Measurements from ENCODE around the gene PCBP1. TPM values are rescaled to one million over a fixed set of nuclear protein-coding genes. Genes with fewer than 3 reads are reported as not detected.
"Not testable (repeated sequence)": the region's sequence is repeated elsewhere in the genome, so short reads cannot be mapped to it uniquely, and the experiment has no call there.

Gene PCBP1
- total RNA-seq, 2 experiments from 2014 or later: 527 to 544 TPM

DNA sequence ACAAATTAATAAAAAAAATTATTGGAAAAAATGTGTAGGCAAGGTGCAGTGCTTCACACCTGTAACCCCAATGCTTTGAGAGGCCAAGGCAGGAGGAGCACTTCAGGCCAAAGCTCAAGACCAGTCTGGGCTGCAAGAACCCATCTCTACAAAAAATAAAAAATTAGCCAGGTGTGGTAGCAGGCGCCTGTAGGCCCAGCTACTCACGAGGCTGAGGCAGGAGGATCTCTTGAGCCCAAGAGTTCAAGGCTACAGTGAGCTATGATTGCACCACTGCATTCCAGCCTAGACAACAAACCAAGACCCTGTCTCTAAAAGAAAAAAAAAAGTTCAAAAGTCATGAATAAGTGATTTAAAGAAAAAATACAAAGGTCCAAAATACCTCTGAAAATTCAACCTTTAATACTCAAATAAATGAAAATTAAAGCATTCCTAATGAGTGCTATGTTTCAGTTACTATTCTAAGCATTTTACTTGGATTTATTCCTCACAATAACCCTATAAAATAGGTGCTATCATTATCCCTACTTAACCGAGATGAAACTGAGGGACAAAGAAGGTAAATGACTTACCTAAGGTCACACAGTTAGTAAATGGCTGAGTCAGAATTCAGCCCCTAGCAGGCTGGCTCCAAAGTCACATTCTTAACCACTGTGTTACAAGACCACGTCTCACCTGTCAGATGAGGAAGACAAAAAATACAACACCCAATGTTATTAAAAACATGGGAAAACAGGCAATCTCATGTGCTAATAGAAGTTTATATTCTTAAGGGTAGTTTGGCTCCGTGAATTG is 36.4 kb upstream of the PCBP1 start:
- ChIA-PET CTCF (interaction anchor here (2.0 kb wide), 1 partner anchor 12 kb away, joined by 5 read pairs; no protein-coding TSS in a partner anchor), POLR2A (no interaction called here)
- DNase-seq: no peak
- Mint-ChIP-seq H3K36me3 (ENCODE audit: low read depth) (peaks cover 67% of the 10 kb centered on the region), H3K27me3 (no peaks in the 10 kb centered on the region), H3K4me1 (peaks cover 21% of the 10 kb centered on the region), H3K9me3 (no peaks in the 10 kb centered on the region), H3K4me3 (no peak overlapping the region), H3K27ac (no peak overlapping the region)

DNA sequence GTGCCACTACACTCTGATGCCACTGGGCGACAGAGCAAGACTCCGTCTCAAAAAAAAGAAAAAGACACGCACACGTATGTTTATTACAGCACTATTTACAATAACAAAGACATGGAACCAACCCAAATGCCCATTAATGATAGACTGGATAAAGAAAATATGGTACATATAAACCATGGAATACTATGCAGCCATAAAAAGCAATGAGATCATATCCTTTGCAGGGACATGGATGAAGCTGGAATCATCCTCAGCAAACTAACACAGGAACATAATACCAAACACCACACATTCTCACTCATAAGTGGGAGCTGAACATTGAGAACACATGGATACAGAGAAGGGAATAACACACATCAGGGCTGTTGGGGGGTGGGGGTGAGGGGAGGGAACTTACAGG is 32.0 kb upstream of the PCBP1 start:
- H3K9me3 Mint-ChIP-seq, DNase-seq, H3K4me3 Mint-ChIP-seq, H3K27me3 Mint-ChIP-seq, H3K27ac Mint-ChIP-seq, POLR2A ChIA-PET, H3K4me1 Mint-ChIP-seq: not testable (repeated sequence)
- peaks cover 58% of the 10 kb centered on the region for H3K36me3 Mint-ChIP-seq (ENCODE audit: low read depth)
- CTCF ChIA-PET: interaction anchor here (0.6 to 1.8 kb wide), 3 partner anchors 12 to 124 kb away, joined by 3 to 5 read pairs (median 3); no protein-coding TSS in a partner anchor

DNA sequence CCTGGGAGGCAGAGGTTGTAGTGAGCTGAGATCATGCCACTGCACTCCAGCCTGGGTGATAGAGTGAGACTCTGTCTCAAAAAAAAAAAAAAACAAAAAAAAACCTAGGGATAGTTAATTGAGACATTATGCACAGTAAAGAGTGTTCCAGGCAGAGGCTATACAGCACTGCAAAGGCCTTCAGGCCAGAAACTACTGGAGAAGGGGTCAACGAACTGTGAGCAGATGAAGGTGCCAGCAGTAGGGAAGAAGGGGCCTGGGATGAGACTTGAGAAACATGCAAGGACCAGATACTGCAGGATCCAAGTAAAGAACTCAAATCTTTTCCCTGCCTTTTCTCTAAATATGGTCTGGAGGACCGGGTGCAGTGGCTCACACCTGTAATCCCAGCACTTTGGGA is 26.0 kb upstream of the PCBP1 start:
- Mint-ChIP-seq H3K27ac (peak overlapping the region; percentile 33), H3K4me1 (peaks cover 10% of the 10 kb centered on the region), H3K9me3 (no peaks in the 10 kb centered on the region), H3K27me3 (no peaks in the 10 kb centered on the region), H3K4me3 (no peak overlapping the region), H3K36me3 (ENCODE audit: low read depth) (peaks cover 44% of the 10 kb centered on the region)
- CTCF ChIA-PET: interaction anchor here (1.3 to 2.0 kb wide), 3 partner anchors 10 to 147 kb away, joined by 3 to 10 read pairs (median 6); no protein-coding TSS in a partner anchor
- POLR2A ChIA-PET: no interaction called here
- DNase-seq: no peak

DNA sequence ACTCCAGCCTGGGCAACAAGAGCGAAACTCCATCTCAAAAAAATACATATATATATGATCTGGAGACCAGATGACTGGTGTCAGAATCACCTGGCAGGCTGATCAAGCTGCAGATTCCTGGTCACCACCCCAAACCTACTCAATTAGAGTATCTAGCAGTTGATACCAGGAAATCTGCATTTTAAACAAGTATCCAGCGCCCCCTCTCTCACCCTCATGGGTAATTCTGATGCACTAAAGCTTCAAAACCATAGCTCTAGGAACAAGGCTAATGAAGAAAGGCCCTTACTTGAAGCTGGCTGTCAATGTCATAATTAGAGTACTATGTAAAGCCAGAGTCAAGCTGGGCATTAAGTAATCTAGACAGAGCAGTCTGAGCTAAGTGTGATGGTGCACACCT is 25.0 kb upstream of the PCBP1 start:
- H3K4me3 Mint-ChIP-seq: no peak overlapping the region
- peaks cover 48% of the 10 kb centered on the region for H3K36me3 Mint-ChIP-seq (ENCODE audit: low read depth)
- ChIA-PET POLR2A (interaction anchor here (0.5 to 0.6 kb wide), 2 partner anchors 13 to 146 kb away, joined by 3 to 4 read pairs; no protein-coding TSS in a partner anchor), CTCF (interaction anchor here (0.8 to 3.3 kb wide), 9 partner anchors 9 to 150 kb away, joined by 3 to 20 read pairs (median 5); no protein-coding TSS in a partner anchor)
- H3K9me3 Mint-ChIP-seq: no peaks in the 10 kb centered on the region
- no peaks in the 10 kb centered on the region for H3K27me3 Mint-ChIP-seq
- no peak for DNase-seq
- H3K27ac Mint-ChIP-seq: no peak overlapping the region
- H3K4me1 Mint-ChIP-seq: peaks cover 14% of the 10 kb centered on the region

DNA sequence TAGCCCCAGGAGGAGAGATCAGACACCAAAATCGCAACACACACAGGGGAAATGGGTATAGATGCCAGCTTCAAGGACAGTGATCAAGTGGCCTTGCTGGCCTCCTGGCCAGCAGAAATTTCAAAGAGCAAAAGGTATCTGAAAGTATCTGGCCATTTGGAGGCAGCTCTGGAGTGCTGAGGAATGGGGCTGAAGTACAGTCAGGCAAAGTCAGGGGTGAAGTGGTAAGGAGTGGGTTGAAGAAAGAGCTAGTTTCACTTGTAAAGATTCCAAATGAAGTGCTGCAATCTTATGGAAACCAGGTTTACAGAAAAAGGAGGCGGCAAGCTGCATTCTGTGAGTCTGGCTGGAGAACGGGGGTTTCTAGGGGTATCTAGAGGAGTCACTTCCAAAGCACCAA is 19.2 kb upstream of the PCBP1 start:
- no peak for DNase-seq
- H3K27me3 Mint-ChIP-seq: no peaks in the 10 kb centered on the region
- CTCF ChIA-PET: interaction anchor here (0.7 to 2.2 kb wide), 8 partner anchors 14 to 148 kb away, joined by 3 to 15 read pairs (median 4); partner anchors contain the start of gene PCBP1
- peaks cover 30% of the 10 kb centered on the region for H3K36me3 Mint-ChIP-seq (ENCODE audit: low read depth)
- POLR2A ChIA-PET: interaction anchor here (0.5 to 1.2 kb wide), 3 partner anchors 154 to 223 kb away, joined by 3 to 4 read pairs (median 4); no protein-coding TSS in a partner anchor
- peaks cover 43% of the 10 kb centered on the region for H3K4me1 Mint-ChIP-seq
- peak overlapping the region; percentile 31 for H3K4me3 Mint-ChIP-seq
- H3K27ac Mint-ChIP-seq: peak overlapping the region; percentile 93
- H3K9me3 Mint-ChIP-seq: no peaks in the 10 kb centered on the region

DNA sequence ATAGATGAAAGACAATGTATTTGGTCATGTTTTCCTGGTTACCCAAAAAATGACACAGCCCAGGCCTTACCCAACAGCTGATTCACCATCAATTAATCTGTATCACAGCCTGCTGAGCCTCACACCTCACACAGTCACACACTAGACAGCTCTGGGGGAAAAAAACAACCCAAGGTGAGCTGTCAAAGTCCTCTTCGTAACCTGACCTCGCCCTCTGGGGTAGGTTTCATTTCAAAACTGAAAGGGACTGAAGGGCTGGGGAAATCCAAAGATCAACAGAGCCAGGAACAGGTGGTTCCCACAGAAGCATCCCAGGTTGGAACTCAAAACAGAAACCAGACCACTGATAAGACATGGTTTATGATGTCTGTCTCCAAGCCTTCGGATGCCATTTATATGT is 18.2 kb upstream of the PCBP1 start:
- DNase-seq: peak; percentile 83
- Mint-ChIP-seq H3K9me3 (no peaks in the 10 kb centered on the region), H3K27me3 (no peaks in the 10 kb centered on the region), H3K4me1 (peaks cover 49% of the 10 kb centered on the region), H3K27ac (peak overlapping the region; percentile 93), H3K4me3 (peak overlapping the region; percentile 52), H3K36me3 (ENCODE audit: low read depth) (peaks cover 35% of the 10 kb centered on the region)
- ChIA-PET POLR2A (no interaction called here), CTCF (interaction anchor here (0.6 to 3.4 kb wide), 12 partner anchors 11 to 693 kb away, joined by 3 to 24 read pairs (median 4); partner anchors contain the start of gene MXD1)

DNA sequence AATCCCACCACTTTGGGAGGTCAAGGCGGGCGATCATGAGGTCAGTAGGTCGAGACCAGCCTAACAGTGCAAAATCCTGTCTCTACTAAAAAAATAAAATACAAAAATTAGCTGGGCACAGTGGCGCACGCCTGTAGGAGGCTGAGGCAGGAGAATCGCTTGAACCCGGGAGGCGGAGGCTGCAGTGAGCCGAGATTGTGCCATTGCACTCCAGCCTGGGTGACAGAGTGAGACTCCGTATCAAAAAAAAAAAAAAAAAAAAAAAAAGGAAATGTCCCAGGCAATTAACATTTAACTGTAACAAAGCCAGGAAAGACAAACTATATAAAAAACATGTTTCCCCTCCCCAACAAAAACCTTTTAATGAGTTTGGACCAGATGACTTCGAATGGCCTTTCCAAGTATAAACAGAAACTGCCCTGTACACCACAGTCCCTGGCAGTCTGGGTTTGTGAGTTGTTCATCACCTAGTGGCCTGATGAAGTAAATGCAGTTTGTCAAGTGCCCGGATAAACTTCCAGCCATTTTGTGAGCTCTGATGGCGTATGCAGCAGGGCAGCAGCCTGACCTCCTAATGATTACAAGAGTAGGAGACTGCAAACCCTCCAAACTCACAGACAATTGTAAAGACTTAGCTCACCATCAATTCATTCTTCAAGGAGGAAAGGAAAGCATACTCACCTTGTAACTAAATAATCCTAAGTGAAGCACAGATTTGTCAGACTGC is 16.6 kb upstream of the PCBP1 start:
- Mint-ChIP-seq H3K4me3 (peak overlapping the region; percentile 47), H3K9me3 (no peaks in the 10 kb centered on the region), H3K36me3 (ENCODE audit: low read depth) (peaks cover 34% of the 10 kb centered on the region), H3K27me3 (no peaks in the 10 kb centered on the region), H3K27ac (peak overlapping the region; percentile 93), H3K4me1 (peaks cover 49% of the 10 kb centered on the region)
- DNase-seq: peak; percentile 75
- POLR2A ChIA-PET: interaction anchor here (0.6 kb wide), 3 partner anchors 27 to 157 kb away, joined by 3 read pairs; partner anchors contain the start of gene C2orf42
- CTCF ChIA-PET: interaction anchor here (0.6 to 3.4 kb wide), 25 partner anchors 8 to 328 kb away, joined by 3 to 24 read pairs (median 3); partner anchors contain the start of genes C2orf42 and MXD1

DNA sequence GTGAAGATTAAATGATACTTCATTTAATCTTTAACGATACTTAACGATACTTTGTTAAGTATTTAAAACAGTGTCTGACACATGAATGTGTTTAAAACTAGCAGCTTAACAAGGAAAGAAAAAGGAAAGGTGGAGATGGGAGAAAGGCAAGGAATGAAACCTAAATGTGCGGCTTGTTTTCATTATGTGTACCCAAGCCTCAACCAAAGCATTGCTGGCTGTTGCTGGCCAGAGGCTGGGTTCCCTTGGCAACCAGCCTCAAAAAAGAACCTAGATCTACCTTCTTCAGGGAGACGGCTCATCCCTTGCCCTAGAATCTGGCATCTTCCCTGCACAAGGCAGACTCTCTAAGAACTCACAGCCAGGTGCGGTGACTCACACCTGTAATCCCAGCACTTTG is 13.8 kb upstream of the PCBP1 start:
- DNase-seq: no peak
- ChIA-PET POLR2A (interaction anchor here (0.6 kb wide), 1 partner anchor 34 kb away, joined by 3 read pairs; no protein-coding TSS in a partner anchor), CTCF (interaction anchor here (0.6 to 1.0 kb wide), 4 partner anchors 10 to 27 kb away, joined by 3 read pairs; no protein-coding TSS in a partner anchor)
- Mint-ChIP-seq H3K27ac (peak overlapping the region; percentile 51), H3K9me3 (no peaks in the 10 kb centered on the region), H3K4me3 (no peak overlapping the region), H3K4me1 (peaks cover 46% of the 10 kb centered on the region), H3K27me3 (no peaks in the 10 kb centered on the region), H3K36me3 (ENCODE audit: low read depth) (peaks cover 30% of the 10 kb centered on the region)

DNA sequence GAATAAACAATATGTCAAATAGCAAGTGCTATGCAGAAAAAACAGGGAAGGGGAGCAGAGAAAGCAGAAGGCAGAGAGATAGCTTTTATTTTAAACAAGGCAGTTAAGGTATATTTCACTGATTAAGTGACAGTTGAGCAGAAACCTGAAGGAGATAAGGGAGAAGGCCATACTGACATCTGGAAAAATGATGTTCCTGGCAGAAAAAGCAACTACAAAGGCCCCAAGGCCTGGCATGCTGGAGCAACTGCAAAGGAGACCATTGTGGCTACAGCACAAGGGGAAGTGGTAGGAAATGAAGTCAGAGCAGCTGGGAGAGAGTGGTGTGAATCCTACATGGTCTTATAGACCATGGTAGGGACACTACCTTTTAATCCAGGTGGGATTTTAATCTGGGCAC is 8.9 kb upstream of the PCBP1 start:
- Mint-ChIP-seq H3K9me3 (no peaks in the 10 kb centered on the region), H3K27me3 (no peaks in the 10 kb centered on the region), H3K27ac (peak overlapping the region; percentile 55), H3K4me1 (peaks cover 54% of the 10 kb centered on the region), H3K36me3 (ENCODE audit: low read depth) (peaks cover 51% of the 10 kb centered on the region), H3K4me3 (no peak overlapping the region)
- no peak for DNase-seq
- ChIA-PET CTCF (interaction anchor here (0.8 to 1.0 kb wide), 3 partner anchors 17 to 143 kb away, joined by 3 read pairs; no protein-coding TSS in a partner anchor), POLR2A (no interaction called here)

DNA sequence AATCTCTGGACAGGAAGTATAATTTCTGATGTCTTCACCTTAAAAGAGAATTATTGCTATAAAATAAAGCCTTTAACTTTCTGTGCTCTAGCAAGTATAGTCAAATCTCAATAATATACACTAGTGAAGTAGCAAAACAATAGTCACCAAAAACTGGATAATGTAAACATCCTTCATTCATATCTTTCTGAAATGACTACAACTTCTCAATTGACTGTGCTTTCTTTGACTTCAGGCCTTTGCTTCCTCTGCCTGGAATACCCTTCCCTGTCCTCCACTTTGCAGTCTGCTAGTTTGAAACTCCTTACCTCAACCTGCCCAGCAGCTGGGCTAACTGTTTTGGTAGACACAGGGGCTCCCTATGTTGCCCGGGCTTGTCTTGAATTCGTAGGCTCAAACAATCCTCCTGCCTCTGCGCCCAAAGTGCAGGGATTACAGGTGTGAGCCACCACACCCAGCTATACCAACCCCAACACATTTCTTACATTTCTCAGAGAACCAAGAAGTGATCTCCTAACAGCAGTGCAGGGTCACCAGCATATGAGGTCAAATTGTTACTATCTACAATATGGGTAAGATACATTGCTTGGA is 6.6 kb upstream of the PCBP1 start:
- DNase-seq: no peak
- Mint-ChIP-seq H3K36me3 (ENCODE audit: low read depth) (peaks cover 52% of the 10 kb centered on the region), H3K27ac (no peak overlapping the region), H3K27me3 (no peaks in the 10 kb centered on the region), H3K4me1 (peaks cover 68% of the 10 kb centered on the region), H3K9me3 (no peaks in the 10 kb centered on the region), H3K4me3 (no peak overlapping the region)
- POLR2A ChIA-PET: interaction anchor here (0.7 kb wide), 1 partner anchor 166 kb away, joined by 3 read pairs; the partner anchor contains the start of gene MXD1
- CTCF ChIA-PET: interaction anchor here (0.5 to 5.8 kb wide), 6 partner anchors 10 to 177 kb away, joined by 3 to 31 read pairs (median 6); no protein-coding TSS in a partner anchor

DNA sequence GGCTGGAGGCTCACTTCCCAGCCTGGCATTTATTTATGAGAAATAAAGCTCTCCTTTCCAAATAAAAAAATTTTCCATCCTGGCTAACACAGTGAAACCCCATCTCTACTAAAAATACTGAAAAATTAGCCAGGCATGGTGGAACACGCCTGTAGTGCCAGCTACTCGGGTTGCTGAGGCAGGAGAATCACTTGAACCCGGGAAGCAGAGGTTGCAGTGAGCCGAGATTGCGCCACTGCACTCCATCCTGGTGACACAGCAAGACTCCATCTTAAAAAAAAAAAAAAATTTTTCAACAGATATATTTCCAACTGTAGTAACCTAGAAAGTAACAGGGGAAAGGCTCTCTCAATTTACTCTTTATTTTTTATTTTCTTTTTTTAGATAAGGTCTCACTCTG is 6.1 kb upstream of the PCBP1 start:
- Mint-ChIP-seq H3K9me3 (no peaks in the 10 kb centered on the region), H3K4me1 (peaks cover 71% of the 10 kb centered on the region), H3K27ac (no peak overlapping the region), H3K4me3 (no peak overlapping the region), H3K27me3 (no peaks in the 10 kb centered on the region), H3K36me3 (ENCODE audit: low read depth) (peaks cover 49% of the 10 kb centered on the region)
- ChIA-PET POLR2A (interaction anchor here (0.6 to 0.7 kb wide), 2 partner anchors 25 to 166 kb away, joined by 3 to 4 read pairs; partner anchors contain the start of gene MXD1), CTCF (interaction anchor here (0.5 to 5.8 kb wide), 7 partner anchors 10 to 62 kb away, joined by 3 to 31 read pairs (median 8); no protein-coding TSS in a partner anchor)
- no peak for DNase-seq

Data from activated CD4-positive, alpha-beta T cell treated with anti-CD3 and anti-CD28 coated beads, Interleukin-2, amount 10 ng/mL, durations not matched to agents 7 days and 5 days (primary cell).